ENCODE data around the gene PPP1CA.
A peak's percentile ranks its signal among the peaks of the same experiment; 100 is the strongest.

The PPP1CA gene

GRCh38 chr11:67401495-67402191 is at the start of gene PPP1CA:
TSS of gene PPP1CA (minus strand) at chr11:67401858. CDS start at chr11:67401782, 76 bp downstream.
- CTCF ChIA-PET = interaction anchor here (0.7 to 42.5 kb wide), 35 partner anchors 9 to 213 kb away, joined by 3 to 1573 read pairs (median 6); partner anchors contain the start of genes AIP, CDK2AP2, CLCF1 and PITPNM1
- POLR2A ChIA-PET = interaction anchor here (0.5 to 1.7 kb wide), 13 partner anchors 10 to 546 kb away, joined by 3 to 22 read pairs (median 4); partner anchors contain the start of genes POLD4, PTPRCAP and RAD9A
- peak; percentile 50 for TF ChIP-seq CTCF (IDR thresholded peaks at IDR 0.05; ENCODE audit: control extremely low read depth, extremely low read depth, low read depth, missing control alignments)
- peak; percentile 99 for DNase-seq (ENCODE audit: extremely low spot score)

GRCh38 chr11:67450796-67451657 is 49.4 kb upstream of the PPP1CA start:
- no peak for DNase-seq (ENCODE audit: extremely low spot score)
- no peak for TF ChIP-seq CTCF (IDR thresholded peaks at IDR 0.05; ENCODE audit: control extremely low read depth, extremely low read depth, low read depth, missing control alignments)
- CTCF ChIA-PET = interaction anchor here (1.1 to 1.9 kb wide), 3 partner anchors 14 to 68 kb away, joined by 3 to 8 read pairs (median 3); partner anchors contain the start of gene PTPRCAP
- POLR2A ChIA-PET = interaction anchor here (0.6 to 1.1 kb wide), 4 partner anchors 10 to 179 kb away, joined by 3 to 4 read pairs (median 4); partner anchors contain the start of gene TMEM134

- ChIA-PET POLR2A (interaction anchor here (0.7 to 1.1 kb wide), 3 partner anchors 9 to 181 kb away, joined by 3 to 4 read pairs (median 4); no protein-coding TSS in a partner anchor), CTCF (interaction anchor here (1.1 to 1.9 kb wide), 5 partner anchors 10 to 66 kb away, joined by 3 to 8 read pairs (median 4); partner anchors contain the start of genes PPP1CA and PTPRCAP)
- TF ChIP-seq CTCF (IDR thresholded peaks at IDR 0.05; ENCODE audit: control extremely low read depth, extremely low read depth, low read depth, missing control alignments) = no peak
- DNase-seq (ENCODE audit: extremely low spot score) = no peak
Observed at GRCh38 chr11:67449116-67449844, 47.6 kb upstream of the PPP1CA start.

- DNase-seq (ENCODE audit: extremely low spot score) = no peak
- ChIA-PET POLR2A (interaction anchor here (0.7 kb wide), 1 partner anchor 53 kb away, joined by 3 read pairs; no protein-coding TSS in a partner anchor), CTCF (interaction anchor here (1.2 to 1.7 kb wide), 3 partner anchors 10 to 47 kb away, joined by 3 to 5 read pairs (median 4); partner anchors contain the start of gene PPP1CA)
- TF ChIP-seq CTCF (IDR thresholded peaks at IDR 0.05; ENCODE audit: control extremely low read depth, extremely low read depth, low read depth, missing control alignments) = no peak
Observed at GRCh38 chr11:67448220-67448609, 46.6 kb upstream of the PPP1CA start.

- ChIA-PET POLR2A (no interaction called here), CTCF (interaction anchor here (0.9 to 1.3 kb wide), 3 partner anchors 9 to 23 kb away, joined by 3 read pairs; partner anchors contain the start of gene CABP4)
- no peak for TF ChIP-seq CTCF (IDR thresholded peaks at IDR 0.05; ENCODE audit: control extremely low read depth, extremely low read depth, low read depth, missing control alignments)
- DNase-seq (ENCODE audit: extremely low spot score) = no peak
Observed at GRCh38 chr11:67445515-67445914, 43.9 kb upstream of the PPP1CA start.

All from GM10248 (cell line).